ENCODE data around the gene CPNE5. TPM values are rescaled to one million over a fixed set of nuclear protein-coding genes. Genes with fewer than 3 reads are reported as not detected.
A peak's percentile ranks its signal among the peaks of the same experiment; 100 is the strongest.

CPNE5 gene
- total RNA-seq, 2 experiments from 2014 or later: 1.2 to 1.7 TPM

- Mint-ChIP-seq H3K4me3 (no peak overlapping the region), H3K27ac (no peak overlapping the region), H3K9me3 (no peaks in the 10 kb centered on the region), H3K27me3 (ENCODE audit: low read depth) (peaks cover 3% of the 10 kb centered on the region), H3K36me3 (ENCODE audit: low read depth) (no peaks in the 10 kb centered on the region), H3K4me1 (ENCODE audit: low read depth) (peaks cover 3% of the 10 kb centered on the region)
- DNase-seq: no peak
- CTCF ChIA-PET: no interaction called here
- intact Hi-C loops (cut with micrococcal nuclease): no loop called here
These were observed 9.2 kb downstream of the CPNE5 start for GRCh38 chr6:36829919-36830544.

- Mint-ChIP-seq H3K9me3 (no peaks in the 10 kb centered on the region), H3K27me3 (ENCODE audit: low read depth) (peaks cover 3% of the 10 kb centered on the region), H3K4me3 (no peak overlapping the region), H3K36me3 (ENCODE audit: low read depth) (no peaks in the 10 kb centered on the region), H3K27ac (no peak overlapping the region), H3K4me1 (ENCODE audit: low read depth) (peaks cover 3% of the 10 kb centered on the region)
- CTCF ChIA-PET: interaction anchor here (0.7 to 1.5 kb wide), 3 partner anchors 23 to 191 kb away, joined by 3 to 4 read pairs (median 3); no protein-coding TSS in a partner anchor
- intact Hi-C loops (cut with micrococcal nuclease): no loop called here
- peak; percentile 23 for DNase-seq
These were observed 11.8 kb downstream of the CPNE5 start for GRCh38 chr6:36827261-36828079.

GRCh38 chr6:36826520-36827227 lies 12.6 kb downstream of the CPNE5 start:
- Mint-ChIP-seq H3K4me1 (ENCODE audit: low read depth) (peaks cover 3% of the 10 kb centered on the region), H3K27me3 (ENCODE audit: low read depth) (peaks cover 3% of the 10 kb centered on the region), H3K27ac (no peak overlapping the region), H3K9me3 (no peaks in the 10 kb centered on the region), H3K36me3 (ENCODE audit: low read depth) (no peaks in the 10 kb centered on the region), H3K4me3 (no peak overlapping the region)
- DNase-seq: no peak
- intact Hi-C loops (cut with micrococcal nuclease): no loop called here
- CTCF ChIA-PET: interaction anchor here (0.7 kb wide), 1 partner anchor 192 kb away, joined by 3 read pairs; no protein-coding TSS in a partner anchor

GRCh38 chr6:36825994-36826393 lies 13.2 kb downstream of the CPNE5 start:
- H3K4me3 Mint-ChIP-seq: no peak overlapping the region
- no peaks in the 10 kb centered on the region for H3K36me3 Mint-ChIP-seq (ENCODE audit: low read depth)
- H3K4me1 Mint-ChIP-seq (ENCODE audit: low read depth): peaks cover 3% of the 10 kb centered on the region
- H3K27me3 Mint-ChIP-seq (ENCODE audit: low read depth): peaks cover 3% of the 10 kb centered on the region
- CTCF ChIA-PET: no interaction called here
- no peak overlapping the region for H3K27ac Mint-ChIP-seq
- H3K9me3 Mint-ChIP-seq: no peaks in the 10 kb centered on the region
- no peak for DNase-seq
- intact Hi-C loops (cut with micrococcal nuclease): no loop called here

GRCh38 chr6:36825452-36825851 lies 13.8 kb downstream of the CPNE5 start:
- no peak overlapping the region for H3K4me3 Mint-ChIP-seq
- H3K27me3 Mint-ChIP-seq (ENCODE audit: low read depth): peaks cover 3% of the 10 kb centered on the region
- DNase-seq: no peak
- intact Hi-C loops (cut with micrococcal nuclease): no loop called here
- no peaks in the 10 kb centered on the region for H3K9me3 Mint-ChIP-seq
- no peaks in the 10 kb centered on the region for H3K36me3 Mint-ChIP-seq (ENCODE audit: low read depth)
- no peak overlapping the region for H3K27ac Mint-ChIP-seq
- peaks cover 3% of the 10 kb centered on the region for H3K4me1 Mint-ChIP-seq (ENCODE audit: low read depth)
- CTCF ChIA-PET: no interaction called here

GRCh38 chr6:36824253-36824652 lies 15.0 kb downstream of the CPNE5 start:
- no peaks in the 10 kb centered on the region for H3K9me3 Mint-ChIP-seq
- peaks cover 3% of the 10 kb centered on the region for H3K4me1 Mint-ChIP-seq (ENCODE audit: low read depth)
- peaks cover 3% of the 10 kb centered on the region for H3K27me3 Mint-ChIP-seq (ENCODE audit: low read depth)
- no peak overlapping the region for H3K4me3 Mint-ChIP-seq
- intact Hi-C loops (cut with micrococcal nuclease): no loop called here
- CTCF ChIA-PET: interaction anchor here (0.7 kb wide), 1 partner anchor 14 kb away, joined by 3 read pairs; no protein-coding TSS in a partner anchor
- H3K27ac Mint-ChIP-seq: no peak overlapping the region
- no peak for DNase-seq
- H3K36me3 Mint-ChIP-seq (ENCODE audit: low read depth): no peaks in the 10 kb centered on the region

GRCh38 chr6:36823421-36824096 lies 15.7 kb downstream of the CPNE5 start:
- no peaks in the 10 kb centered on the region for H3K9me3 Mint-ChIP-seq
- CTCF ChIA-PET: no interaction called here
- no peak overlapping the region for H3K27ac Mint-ChIP-seq
- no peaks in the 10 kb centered on the region for H3K36me3 Mint-ChIP-seq (ENCODE audit: low read depth)
- H3K4me1 Mint-ChIP-seq (ENCODE audit: low read depth): peaks cover 3% of the 10 kb centered on the region
- no peak overlapping the region for H3K4me3 Mint-ChIP-seq
- H3K27me3 Mint-ChIP-seq (ENCODE audit: low read depth): peaks cover 3% of the 10 kb centered on the region
- intact Hi-C loops (cut with micrococcal nuclease): no loop called here
- no peak for DNase-seq

GRCh38 chr6:36822506-36823269 lies 16.6 kb downstream of the CPNE5 start:
- intact Hi-C loops (cut with micrococcal nuclease): no loop called here
- CTCF ChIA-PET: no interaction called here
- Mint-ChIP-seq H3K4me1 (ENCODE audit: low read depth) (peaks cover 3% of the 10 kb centered on the region), H3K9me3 (no peaks in the 10 kb centered on the region), H3K4me3 (no peak overlapping the region), H3K27me3 (ENCODE audit: low read depth) (peaks cover 3% of the 10 kb centered on the region), H3K36me3 (ENCODE audit: low read depth) (no peaks in the 10 kb centered on the region), H3K27ac (no peak overlapping the region)
- DNase-seq: no peak

GRCh38 chr6:36821581-36822335 lies 17.5 kb downstream of the CPNE5 start:
- peak; percentile 11 for DNase-seq
- Mint-ChIP-seq H3K4me3 (no peak overlapping the region), H3K27ac (no peak overlapping the region), H3K4me1 (ENCODE audit: low read depth) (no peaks in the 10 kb centered on the region), H3K9me3 (no peaks in the 10 kb centered on the region), H3K27me3 (ENCODE audit: low read depth) (peaks cover 3% of the 10 kb centered on the region), H3K36me3 (ENCODE audit: low read depth) (no peaks in the 10 kb centered on the region)
- intact Hi-C loops (cut with micrococcal nuclease): no loop called here
- CTCF ChIA-PET: no interaction called here

GRCh38 chr6:36820700-36821580 lies 18.3 kb downstream of the CPNE5 start:
- H3K27ac Mint-ChIP-seq: no peak overlapping the region
- no peaks in the 10 kb centered on the region for H3K36me3 Mint-ChIP-seq (ENCODE audit: low read depth)
- no peak overlapping the region for H3K4me3 Mint-ChIP-seq
- H3K27me3 Mint-ChIP-seq (ENCODE audit: low read depth): no peaks in the 10 kb centered on the region
- no peaks in the 10 kb centered on the region for H3K4me1 Mint-ChIP-seq (ENCODE audit: low read depth)
- intact Hi-C loops (cut with micrococcal nuclease): no loop called here
- no peaks in the 10 kb centered on the region for H3K9me3 Mint-ChIP-seq
- DNase-seq: no peak
- CTCF ChIA-PET: interaction anchor here (0.9 kb wide), 1 partner anchor 39 kb away, joined by 3 read pairs; no protein-coding TSS in a partner anchor

Data from activated naive CD4-positive, alpha-beta T cell treated with anti-CD3 and anti-CD28 coated beads for 36 hours (primary cell).